Lower lobe of right lung (tissue), 2 donors: ENCODE measurements around the gene PROCA1. TPM values are rescaled to one million over a fixed set of nuclear protein-coding genes. Genes with fewer than 3 reads are reported as not detected.

Experiments
- ATAC-seq, 2 donors: fragments of 200-7000 bp; cut with Tn5 transposase; one replicate each; pipeline ENCODE4 v1.9.1; 2020 to 2022; ENCODE audit warnings: mild to moderate bottlenecking in 2 of 2, moderate library complexity in 2 of 2
- DNase-seq: peaks from one replicate; pipeline ENCODE4 v3.0.0-alpha.2; 2020
- H3K27ac ChIP-seq: fragments of 200-600 bp; one replicate; pipeline ENCODE4 v1.8.0; 2022
- H3K27me3 ChIP-seq: fragments of 200-600 bp; one replicate; pipeline ENCODE4 v1.8.0; 2022; ENCODE audit warnings: low read depth
- H3K36me3 ChIP-seq: fragments of 200-600 bp; one replicate; pipeline ENCODE4 v1.8.0; 2022; ENCODE audit warnings: mild to moderate bottlenecking
- H3K4me1 ChIP-seq: fragments of 200-600 bp; one replicate; pipeline ENCODE4 v1.8.0; 2022
- H3K4me3 ChIP-seq: fragments of 200-600 bp; one replicate; pipeline ENCODE4 v1.8.0; 2022; ENCODE audit warnings: mild to moderate bottlenecking
- H3K9me3 ChIP-seq: fragments of 200-600 bp; one replicate; pipeline ENCODE4 v1.8.0; 2022
- intact Hi-C: fragments of 100-400 bp; cut with DNase I; formaldehyde crosslinking; loops from one replicate; pipeline ENCODE4 v1.11.0; 2022
- total RNA-seq: library from RNA; stranded (reverse); fragmentation: NEBNext Ultra II Directional; extraction: Animal tissue kit (Norgen Biotek cat#: 25700); gene quantifications from one replicate; pipeline ENCODE4 v1.2.1, GENCODE V29; 2021
- TF ChIP-seq, protein P1 (sequence below): fragments of 200-600 bp; IDR thresholded peaks from one replicate; pipeline ENCODE4 v1.8.0; 2022; ENCODE audit warnings: antibody characterized with exemption, mild to moderate bottlenecking
- donor health status: DM: no; HTN: yes; CAD: no; lungs with severe emphysema.

Gene PROCA1
- total RNA-seq, 1 donor from 2014 or later: 4.4 TPM

DNA sequence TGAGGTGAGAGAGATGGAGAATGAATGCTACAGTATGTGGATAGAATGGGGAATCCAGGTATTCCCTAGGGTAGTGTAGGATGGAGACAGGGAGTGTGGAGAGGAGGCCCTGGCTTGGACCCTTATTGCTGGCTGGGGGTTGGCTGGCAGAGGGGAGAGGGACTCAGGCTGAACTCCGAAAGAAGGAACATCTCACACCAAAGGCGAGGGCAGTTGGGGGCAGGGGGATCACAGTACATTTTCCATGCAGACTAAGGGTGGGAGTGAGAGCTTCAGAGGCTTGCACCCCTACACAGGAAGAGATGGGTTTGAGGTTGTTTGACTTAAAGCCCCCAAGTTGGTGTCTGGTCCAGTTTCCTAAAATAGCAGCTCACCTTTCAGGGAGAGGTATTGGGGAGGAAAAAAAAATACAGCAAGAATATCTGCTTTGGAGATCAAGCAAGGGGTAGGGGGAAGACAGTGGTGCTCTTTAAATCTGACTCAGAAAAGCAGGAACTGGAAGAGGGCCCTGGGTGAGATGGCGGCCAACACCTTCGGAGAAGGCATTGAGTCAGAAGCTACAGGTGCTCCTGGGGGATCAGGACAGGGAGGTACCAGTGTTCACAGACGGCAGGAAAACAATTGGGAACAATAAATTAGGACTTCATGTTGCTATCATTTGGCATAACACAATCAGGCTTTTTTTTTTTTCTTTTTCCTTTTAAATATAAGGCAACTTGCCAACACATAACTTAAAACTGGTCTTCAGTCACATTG lies 44.5 kb upstream of the PROCA1 start:
- TF ChIP-seq, protein P1, sequence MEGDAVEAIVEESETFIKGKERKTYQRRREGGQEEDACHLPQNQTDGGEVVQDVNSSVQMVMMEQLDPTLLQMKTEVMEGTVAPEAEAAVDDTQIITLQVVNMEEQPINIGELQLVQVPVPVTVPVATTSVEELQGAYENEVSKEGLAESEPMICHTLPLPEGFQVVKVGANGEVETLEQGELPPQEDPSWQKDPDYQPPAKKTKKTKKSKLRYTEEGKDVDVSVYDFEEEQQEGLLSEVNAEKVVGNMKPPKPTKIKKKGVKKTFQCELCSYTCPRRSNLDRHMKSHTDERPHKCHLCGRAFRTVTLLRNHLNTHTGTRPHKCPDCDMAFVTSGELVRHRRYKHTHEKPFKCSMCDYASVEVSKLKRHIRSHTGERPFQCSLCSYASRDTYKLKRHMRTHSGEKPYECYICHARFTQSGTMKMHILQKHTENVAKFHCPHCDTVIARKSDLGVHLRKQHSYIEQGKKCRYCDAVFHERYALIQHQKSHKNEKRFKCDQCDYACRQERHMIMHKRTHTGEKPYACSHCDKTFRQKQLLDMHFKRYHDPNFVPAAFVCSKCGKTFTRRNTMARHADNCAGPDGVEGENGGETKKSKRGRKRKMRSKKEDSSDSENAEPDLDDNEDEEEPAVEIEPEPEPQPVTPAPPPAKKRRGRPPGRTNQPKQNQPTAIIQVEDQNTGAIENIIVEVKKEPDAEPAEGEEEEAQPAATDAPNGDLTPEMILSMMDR: no peak
- ATAC-seq: no peak
- no peaks in the 10 kb centered on the region for H3K9me3 ChIP-seq
- H3K36me3 ChIP-seq: peaks cover 42% of the 10 kb centered on the region
- no peak for DNase-seq
- H3K27ac ChIP-seq: no peak overlapping the region
- H3K27me3 ChIP-seq: no peaks in the 10 kb centered on the region
- H3K4me1 ChIP-seq: peaks cover 24% of the 10 kb centered on the region
- no peak overlapping the region for H3K4me3 ChIP-seq
- intact Hi-C loops: no loop called here

DNA sequence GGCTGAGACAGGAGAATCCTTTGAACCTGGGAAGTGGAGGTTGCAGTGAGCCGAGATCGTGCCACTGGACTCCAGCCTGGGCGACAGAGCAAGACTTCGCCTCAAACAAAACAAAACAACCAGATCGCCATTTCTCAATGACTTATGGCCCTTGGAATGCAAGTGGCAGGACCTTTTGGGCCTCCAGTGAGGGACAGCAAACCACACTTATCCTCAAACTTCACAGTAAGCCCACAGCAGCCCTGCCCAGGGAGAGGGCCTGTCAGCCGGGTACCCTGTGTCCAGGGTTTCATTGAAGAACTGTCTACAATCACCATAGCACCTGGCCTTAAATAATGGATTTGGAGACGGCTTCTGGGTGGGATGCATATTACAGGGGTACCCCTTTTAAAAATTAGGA lies 43.8 kb upstream of the PROCA1 start:
- intact Hi-C loops: no loop called here
- TF ChIP-seq, protein P1: no peak
- DNase-seq: no peak

DNA sequence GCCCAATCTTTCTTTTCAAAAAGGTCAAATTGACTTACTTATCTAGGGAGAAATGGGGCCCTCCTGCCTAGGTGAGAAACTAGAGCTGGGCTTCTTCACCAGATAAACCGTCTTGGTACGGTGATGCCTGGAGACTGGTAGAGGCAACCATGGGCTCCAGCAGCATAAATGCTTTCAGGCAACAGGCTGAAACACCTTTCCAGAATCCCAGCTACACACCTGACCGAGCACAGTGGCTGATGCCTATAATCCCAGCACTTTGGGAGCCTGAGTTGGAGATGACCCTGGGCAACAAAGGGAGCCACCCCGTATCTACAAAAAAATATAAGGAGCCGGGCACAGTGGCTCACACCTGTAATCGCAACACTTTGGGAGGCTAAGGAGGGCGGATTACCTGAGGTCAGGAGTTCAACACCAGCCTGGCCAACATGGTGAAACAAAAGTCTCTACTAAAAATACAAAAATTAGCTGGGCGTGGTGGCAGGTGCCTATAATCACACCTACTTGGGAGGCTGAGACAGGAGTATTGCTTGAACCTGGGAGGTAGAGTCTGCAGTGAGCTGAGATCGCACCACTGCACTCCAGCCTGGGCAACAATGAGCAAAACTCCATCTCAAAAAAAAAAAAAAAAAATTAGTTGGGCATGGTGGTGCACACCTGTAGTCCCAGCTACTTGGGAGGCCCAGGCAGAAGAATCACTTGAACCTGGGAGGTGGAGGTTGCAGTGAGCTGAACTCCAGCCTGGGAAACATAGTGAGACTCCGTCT lies 40.1 kb upstream of the PROCA1 start:
- Histone ChIP-seq H3K4me3 (no peak overlapping the region), H3K36me3 (peaks cover 48% of the 10 kb centered on the region), H3K4me1 (peaks cover 46% of the 10 kb centered on the region), H3K27ac (no peak overlapping the region), H3K9me3 (no peaks in the 10 kb centered on the region), H3K27me3 (no peaks in the 10 kb centered on the region)
- no peak for DNase-seq
- TF ChIP-seq, protein P1: no peak
- no peak for ATAC-seq
- intact Hi-C loops: no loop called here

More for the DNA sequence above, 43.8 kb upstream of the PROCA1 start:
- Histone ChIP-seq H3K27me3 (no peaks in the 10 kb centered on the region), H3K27ac (no peak overlapping the region), H3K36me3 (peaks cover 49% of the 10 kb centered on the region), H3K4me3 (no peak overlapping the region), H3K9me3 (no peaks in the 10 kb centered on the region), H3K4me1 (peaks cover 17% of the 10 kb centered on the region)
- no peak for ATAC-seq

DNA sequence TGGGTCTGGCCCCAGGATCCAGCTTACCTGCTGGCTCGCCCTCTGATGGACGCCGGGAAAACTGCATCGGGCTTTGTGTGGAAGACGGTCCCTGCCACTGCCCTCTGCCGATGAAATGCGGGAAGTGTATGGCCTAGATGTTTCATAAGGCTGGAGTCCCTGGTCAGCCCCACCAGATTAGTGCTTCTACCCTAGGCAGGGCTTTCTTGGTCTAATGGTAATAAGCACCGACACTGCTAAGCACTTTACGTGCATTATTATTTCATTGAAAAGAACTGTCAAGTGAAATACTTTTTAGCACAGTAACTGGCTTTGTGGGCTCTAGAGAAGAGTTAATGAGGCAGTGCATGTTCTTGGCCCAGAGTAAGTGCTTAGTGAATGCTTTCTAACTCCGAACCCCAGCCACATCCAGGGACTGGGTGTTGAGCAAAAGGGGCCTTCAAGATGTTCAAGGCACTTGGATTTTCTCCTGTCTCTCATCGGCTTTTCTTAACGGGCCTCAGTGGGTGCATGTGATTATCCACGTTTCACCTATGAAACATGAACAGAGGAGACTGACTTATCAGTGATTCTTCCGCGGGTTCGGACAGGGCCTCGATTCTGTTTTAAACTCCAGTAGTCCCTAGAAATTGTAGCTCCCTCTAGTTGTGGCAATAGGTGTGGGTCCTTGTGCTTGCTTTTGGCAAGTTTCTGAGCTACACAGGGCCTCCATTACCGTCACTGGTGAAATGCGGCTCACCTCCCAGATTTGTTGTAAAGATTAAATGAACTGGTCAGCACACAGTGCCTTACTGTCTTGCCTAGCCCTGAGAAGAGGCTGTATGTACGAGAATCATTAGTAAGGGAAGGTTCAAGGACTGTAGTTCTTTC lies 38.7 kb upstream of the PROCA1 start:
- Histone ChIP-seq H3K27ac (peak overlapping the region; percentile 25), H3K36me3 (peaks cover 43% of the 10 kb centered on the region), H3K27me3 (no peaks in the 10 kb centered on the region), H3K9me3 (no peaks in the 10 kb centered on the region), H3K4me3 (no peak overlapping the region), H3K4me1 (peaks cover 59% of the 10 kb centered on the region)
- TF ChIP-seq, protein P1: peak; percentile 100
- ATAC-seq (peak; percentile 72 to 84), DNase-seq (peak; percentile 97)
- intact Hi-C loops: no loop called here

DNA sequence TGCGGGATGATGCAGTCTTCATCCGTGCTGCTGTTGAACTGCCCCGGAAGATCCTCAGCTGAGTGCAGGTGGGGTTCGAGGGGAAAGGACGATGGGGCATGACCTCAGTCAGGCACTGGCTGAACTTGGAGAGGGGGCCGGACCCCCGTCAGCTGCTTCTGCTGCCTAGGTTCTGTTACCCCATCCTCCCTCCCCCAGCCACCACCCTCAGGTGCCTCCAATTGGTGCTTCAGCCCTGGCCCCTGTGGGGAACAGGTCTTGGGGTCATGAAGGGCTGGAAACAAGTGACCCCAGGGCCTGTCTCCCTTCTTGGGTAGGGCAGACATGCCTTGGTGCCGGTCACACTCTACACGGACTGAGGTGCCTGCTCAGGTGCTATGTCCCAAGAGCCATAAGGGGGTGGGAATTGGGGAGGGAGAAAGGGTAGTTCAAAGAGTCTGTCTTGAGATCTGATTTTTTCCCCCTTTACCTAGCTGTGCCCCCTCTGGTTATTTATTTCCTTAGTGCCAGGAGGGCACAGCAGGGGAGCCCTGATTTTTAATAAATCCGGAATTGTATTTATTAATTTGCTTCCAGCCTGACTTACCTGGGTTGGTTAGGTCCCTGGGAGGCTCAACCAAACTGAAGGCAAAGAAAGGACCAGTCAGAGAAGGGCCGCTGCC lies 38.0 kb upstream of the PROCA1 start:
- ATAC-seq: no peak
- TF ChIP-seq, protein P1: no peak
- Histone ChIP-seq H3K4me1 (peaks cover 66% of the 10 kb centered on the region), H3K36me3 (peaks cover 43% of the 10 kb centered on the region), H3K27me3 (no peaks in the 10 kb centered on the region), H3K9me3 (no peaks in the 10 kb centered on the region), H3K27ac (peak overlapping the region; percentile 94), H3K4me3 (no peak overlapping the region)
- no peak for DNase-seq
- intact Hi-C loops: no loop called here
